GM12892 (cell line): ENCODE measurements around the gene CPHXL2.

Experiments used
- POLR2A ChIP-seq: IDR thresholded peaks from 2 replicates; pipeline ENCODE4 v1.6.1; 2011; ENCODE audit warnings: low read depth, low read length, control low read depth
- POLR2AphosphoS5 ChIP-seq: IDR thresholded peaks from 2 replicates; pipeline ENCODE4 v1.6.1; 2011; ENCODE audit warnings: low read depth, low read length, control low read depth
- TAF1 ChIP-seq: IDR thresholded peaks from 2 replicates; pipeline ENCODE4 v1.6.1; 2011; ENCODE audit warnings: low read depth, mild to moderate bottlenecking, control low read depth, low read length, borderline replicate concordance

DNA sequence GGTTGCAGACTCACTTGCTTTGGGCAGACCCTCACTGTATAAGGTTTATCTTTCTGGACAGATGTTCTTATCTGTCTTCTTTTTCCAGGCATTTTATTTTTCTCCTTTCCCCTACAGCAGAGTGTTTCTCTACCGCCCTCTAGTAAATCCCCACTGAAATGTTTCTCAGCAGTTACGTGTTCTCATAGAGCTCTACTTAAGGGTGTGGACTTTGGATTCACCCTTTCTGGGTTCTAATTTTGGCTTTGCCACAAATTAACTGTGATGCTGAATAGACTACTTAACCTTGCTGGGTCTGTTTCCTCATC is 55.7 kb downstream of the CPHXL2 start:
- no peak for TF ChIP-seq POLR2AphosphoS5
- no peak for TF ChIP-seq TAF1
- no peak for TF ChIP-seq POLR2A
